HG03196 (cell line): ENCODE measurements around the gene SLC6A2.
"Not testable (repeated sequence)": the region's sequence is repeated elsewhere in the genome, so short reads cannot be mapped to it uniquely, and the experiment has no call there.

Experiments
- ATAC-seq: cut with Tn5 transposase; IDR thresholded peaks from one replicate; pipeline ENCODE4 v1.9.1; 2021; ENCODE audit not compliant: unreplicated experiment

SLC6A2 gene

DNA sequence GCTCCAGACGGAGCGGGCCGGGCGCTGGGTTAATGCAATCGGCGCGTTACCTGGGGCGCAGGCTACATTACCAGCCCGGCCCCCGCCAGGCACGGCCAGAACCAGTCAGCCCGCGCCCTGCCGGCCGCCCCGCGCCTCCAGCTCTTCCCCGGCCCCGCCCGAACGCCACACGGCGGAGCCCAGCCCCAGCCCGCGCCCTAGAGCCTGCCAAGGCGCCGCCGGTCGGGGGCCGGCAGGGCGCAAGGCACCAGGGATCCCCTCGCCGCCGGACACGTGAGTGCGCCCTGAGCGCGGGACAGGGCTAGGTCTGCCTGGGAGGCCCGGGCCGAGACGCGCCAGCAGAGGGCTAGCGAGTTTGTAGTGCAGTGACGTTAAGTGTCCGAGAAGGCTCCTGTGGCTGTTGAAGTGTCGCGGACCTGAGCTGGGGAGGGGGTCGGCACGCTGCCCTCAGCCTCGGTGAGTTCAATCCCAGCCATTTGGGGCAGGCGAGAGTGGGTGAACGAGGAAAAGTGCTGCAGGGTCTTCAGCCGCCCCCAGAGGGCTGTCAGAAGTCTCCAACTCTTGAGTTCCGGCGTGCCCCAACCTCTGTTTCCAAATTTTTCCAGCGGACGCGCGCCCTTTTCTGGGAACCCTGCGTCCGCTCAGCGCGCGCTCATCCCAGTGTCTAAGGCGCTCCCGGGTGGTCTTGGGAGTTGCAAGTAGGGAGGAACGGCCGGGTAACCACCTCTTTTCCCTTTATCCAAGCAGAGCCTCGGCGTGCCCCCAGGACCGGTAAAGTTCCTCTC lies at the start of gene SLC6A2:
Gene SLC6A2, plus strand, starts transcription at position 92 of the 785 bp plus-strand sequence. CDS start 707 bp downstream, outside the sequence.
- ATAC-seq = no peak

DNA sequence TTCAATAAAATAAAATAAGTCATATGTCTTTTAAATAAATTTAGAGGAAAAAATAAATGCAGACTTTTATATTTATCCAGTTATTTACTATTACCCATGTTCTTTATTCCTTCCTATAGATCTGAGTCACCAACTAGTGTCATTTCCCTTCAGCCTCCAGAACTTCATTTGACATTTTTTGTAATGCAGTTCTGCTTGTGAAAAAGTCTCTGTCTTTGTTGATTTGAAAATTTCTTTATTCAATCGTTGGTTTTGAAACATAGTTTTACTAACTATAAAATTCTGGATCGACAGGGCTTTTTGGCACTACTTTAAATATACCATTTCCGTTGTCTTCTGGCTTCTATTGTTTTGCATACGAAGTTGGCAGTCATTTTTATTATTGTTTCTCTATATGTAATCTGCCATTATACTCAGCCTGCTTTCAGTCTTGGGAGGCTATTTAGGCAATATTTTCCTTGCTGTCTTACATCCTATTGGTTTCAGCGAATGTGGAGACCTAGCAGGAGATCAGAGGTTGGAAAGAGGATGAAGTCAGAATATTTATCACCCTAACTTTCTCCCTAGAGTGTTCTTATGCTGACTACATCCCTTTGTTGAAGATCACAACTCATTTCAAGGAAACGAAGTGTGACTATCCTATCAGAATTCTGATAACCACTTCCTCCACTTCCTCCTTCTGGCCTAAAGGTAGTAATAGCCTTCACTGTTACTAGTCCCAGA lies 42.0 kb upstream of the SLC6A2 start:
- no peak for ATAC-seq

- no peak for ATAC-seq
Observed at GRCh38 chr16:55615071-55615470, 40.7 kb upstream of the SLC6A2 start.

DNA sequence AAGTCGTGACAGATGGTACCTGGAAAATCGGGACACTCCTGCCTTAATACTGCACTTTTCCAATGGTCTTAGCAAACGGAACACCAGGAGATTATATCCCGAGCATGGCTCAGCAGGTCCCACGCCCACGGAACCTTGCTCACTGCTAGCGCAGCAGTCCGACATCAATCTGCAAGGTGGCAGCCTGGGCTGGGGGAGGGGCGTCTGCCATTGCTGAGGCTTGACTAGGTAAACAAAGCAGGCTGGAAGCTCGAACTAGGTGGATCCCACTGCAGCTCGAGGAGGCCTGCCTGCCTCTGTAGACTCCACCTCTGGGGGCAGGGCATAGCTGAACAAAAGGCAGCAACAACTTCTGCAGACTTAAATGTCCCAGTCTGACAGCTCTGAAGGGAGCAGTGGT lies 40.1 kb upstream of the SLC6A2 start:
- ATAC-seq = not testable (repeated sequence)

DNA sequence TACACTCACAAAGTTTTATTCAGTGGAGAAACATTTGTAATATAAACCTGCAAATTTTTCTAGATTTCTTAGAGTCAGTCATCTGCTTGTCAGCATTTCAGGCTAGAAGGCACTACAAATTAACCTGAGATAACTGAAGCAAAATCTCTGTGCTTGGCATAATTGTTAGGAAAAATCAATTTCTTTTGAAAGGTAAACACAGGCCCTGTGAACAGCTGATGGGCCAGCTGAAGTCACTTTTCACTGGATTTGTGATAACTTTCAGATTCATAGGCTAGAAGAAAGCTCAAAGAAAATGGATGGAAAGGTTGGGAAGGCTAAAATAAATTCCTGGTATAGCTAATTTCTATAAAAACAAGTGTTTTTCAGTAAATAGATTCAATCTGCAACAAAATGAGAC lies 34.0 kb upstream of the SLC6A2 start:
- ATAC-seq = no peak

- no peak for ATAC-seq
Observed at GRCh38 chr16:55622272-55622671, 33.5 kb upstream of the SLC6A2 start.

DNA sequence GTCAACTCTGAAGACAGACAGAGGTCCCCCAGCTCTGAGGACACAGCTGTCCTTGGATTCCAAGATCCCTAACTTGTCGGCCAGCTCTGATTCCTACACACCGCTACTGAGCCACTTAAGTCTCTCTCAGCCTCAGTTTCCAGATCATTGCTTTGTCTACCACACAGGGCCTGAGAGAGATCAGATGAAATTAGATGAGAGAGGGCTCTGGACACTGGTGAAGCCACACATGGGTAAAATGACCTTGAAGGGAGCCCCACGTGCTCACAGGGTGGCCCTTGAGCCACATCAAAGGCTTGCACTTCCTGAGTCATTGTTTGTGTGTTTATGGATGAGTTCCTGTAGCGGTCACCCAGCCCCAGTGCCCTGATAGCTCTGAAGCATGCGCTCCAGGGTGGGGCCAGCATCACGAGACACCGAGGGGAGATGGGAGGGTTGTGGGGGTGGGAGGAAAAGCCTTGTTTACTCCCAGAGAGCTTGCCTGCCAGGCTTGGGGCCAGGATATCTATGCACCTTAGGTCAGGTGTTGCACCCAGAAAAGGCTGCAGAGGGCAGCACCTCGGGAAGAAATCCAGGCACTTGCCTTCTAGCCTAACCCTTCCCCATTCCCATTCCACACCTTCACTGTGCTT lies 32.7 kb upstream of the SLC6A2 start:
- ATAC-seq = no peak

- no peak for ATAC-seq
Observed at GRCh38 chr16:55623640-55624039, 32.1 kb upstream of the SLC6A2 start.

DNA sequence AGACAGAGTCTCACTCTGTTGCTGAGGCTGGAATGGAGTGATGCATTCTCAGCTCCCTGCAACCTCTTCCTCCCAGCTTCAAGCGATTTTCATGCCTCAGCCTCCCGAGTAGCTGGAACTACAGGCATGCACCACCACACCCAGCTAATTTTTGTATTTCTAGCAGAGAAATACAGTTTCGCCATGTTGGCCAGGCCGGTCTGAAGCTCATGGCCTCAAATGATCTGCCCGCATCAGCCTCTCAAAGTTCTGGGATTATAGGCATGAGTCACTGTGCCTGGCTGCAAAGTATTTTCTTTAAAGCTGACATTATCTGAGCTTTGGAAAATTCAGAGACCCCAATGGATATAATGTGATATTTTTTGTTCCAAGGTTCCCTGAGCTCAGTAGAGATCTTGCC lies 31.1 kb upstream of the SLC6A2 start:
- ATAC-seq = no peak

DNA sequence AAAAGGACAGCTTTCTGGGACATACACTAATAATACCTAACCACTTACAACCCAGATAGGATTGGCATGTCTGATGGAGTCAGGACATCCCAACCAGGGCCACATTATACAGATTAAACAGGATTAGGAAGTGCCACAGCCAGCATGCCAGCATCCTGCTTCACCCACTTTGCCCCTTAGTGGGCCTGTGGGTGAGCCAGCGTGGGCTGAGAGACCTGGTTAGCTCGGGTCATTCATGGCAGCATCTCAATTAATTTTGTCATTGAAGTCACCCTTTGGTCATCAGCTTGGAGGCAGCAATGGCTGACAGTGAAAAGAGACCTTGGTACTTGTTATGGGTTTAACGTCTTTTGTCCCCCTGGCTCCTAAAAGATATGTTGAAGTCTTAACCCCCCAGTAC lies 29.9 kb upstream of the SLC6A2 start:
- no peak for ATAC-seq

DNA sequence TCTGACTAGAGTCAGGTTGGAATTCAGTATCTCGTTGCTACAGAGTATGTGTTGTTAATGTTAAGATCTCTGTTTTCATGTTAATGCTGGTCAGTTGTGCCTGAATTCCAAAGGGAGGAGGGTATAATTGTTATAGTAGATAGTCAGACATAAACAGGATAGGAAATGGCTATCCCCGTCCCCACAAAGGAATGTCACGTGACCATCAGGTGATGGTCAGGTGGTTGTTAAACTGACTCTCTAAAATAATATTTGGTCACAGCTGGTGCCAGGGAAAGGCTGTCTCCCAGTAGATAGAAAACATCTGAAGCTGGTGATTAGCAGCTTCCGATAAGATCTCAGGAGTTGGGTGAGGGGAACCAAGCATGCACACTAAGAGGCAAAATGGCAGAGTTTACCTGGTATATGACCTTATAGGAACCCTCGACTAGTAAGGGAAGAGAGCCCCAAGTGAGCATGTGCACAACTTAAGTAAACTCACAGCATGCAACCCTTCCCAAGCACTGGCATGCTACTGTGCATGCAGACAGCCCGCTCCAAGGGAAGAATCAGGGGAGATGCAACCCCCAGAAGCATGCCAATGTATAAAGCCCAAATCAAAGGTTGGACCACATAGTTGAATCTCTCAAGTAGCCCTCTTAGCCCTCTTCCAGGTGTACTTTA lies 27.4 kb upstream of the SLC6A2 start:
- ATAC-seq = no peak

- ATAC-seq = no peak
Observed at GRCh38 chr16:55630774-55631173, 25.0 kb upstream of the SLC6A2 start.

DNA sequence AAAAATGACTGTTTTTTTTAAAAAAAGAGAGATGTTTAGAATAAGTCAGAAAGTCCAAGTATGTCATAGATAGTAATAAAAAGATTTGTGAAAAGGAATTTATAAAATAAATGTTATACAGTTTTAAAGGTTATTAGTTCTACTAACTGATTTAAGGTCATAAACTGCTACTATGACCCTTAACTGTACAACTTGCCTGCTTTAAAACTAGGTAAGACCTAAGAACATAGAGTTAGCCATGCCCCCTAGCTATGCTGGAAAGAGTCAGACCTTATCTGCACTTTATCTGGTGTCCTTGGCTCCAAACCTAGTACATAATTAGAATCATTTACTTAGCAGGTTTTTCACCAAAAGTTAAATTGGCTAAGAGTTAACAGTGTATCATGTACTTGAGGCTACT lies 23.5 kb upstream of the SLC6A2 start:
- no peak for ATAC-seq

DNA sequence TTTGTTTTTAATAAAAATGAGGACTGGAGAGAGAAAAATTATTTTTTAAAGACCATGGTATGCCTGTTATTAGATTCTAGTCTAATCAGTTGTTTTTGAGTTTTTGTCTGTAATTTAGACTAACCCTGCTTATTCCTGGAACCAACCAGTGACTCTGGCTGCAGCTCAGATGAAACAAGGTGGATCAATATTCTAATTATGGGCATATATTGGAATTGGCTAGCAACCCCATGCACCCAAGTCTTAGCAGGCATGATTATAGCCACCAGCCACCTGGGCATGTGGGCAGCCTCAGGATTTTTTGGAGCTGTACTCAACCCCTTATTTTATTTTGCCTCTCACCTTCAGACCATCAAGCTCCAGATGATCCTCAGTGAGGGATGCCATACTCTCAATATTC lies 21.6 kb upstream of the SLC6A2 start:
- no peak for ATAC-seq

- ATAC-seq = no peak
Observed at GRCh38 chr16:55638256-55638655, 17.5 kb upstream of the SLC6A2 start.

DNA sequence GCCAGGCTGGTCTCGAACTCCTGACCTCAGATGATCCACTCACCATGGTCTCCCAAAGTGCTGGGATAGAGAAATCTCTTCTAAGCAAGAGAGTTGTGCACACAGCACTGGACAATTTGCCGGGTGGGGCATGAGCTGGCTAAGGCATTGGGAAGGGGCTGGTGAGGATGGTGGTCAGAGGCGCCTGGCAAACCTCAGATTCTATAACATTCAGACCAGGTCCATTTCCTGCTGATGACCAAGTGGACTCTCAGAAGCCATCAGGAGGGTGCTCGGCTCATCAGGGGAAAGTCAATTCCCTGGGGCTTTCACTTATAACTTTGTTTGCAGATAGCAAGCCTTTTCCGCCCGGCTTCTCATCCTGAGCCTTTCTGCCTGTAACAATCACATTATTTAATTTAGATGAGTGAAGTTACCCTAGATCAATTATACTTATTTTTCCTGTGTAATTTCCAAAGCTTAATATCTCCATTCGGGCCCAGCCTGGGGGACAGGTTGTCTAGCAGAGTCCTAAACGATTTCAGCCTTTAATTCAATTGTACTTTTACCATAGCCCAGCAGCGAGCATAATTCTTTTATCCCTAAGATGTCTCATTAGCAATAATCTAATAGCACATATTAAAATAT lies 15.0 kb upstream of the SLC6A2 start:
- no peak for ATAC-seq

GRCh38 chr16:55641430-55642056 lies 14.2 kb upstream of the SLC6A2 start:
- no peak for ATAC-seq

GRCh38 chr16:55642611-55643010 lies 13.2 kb upstream of the SLC6A2 start:
- no peak for ATAC-seq

GRCh38 chr16:55643161-55643970 lies 12.4 kb upstream of the SLC6A2 start:
- ATAC-seq = no peak

- no peak for ATAC-seq
Observed at GRCh38 chr16:55645986-55646385, 9.8 kb upstream of the SLC6A2 start.
